Adipocyte (in vitro differentiated cells): Measurements from ENCODE around the gene LCK.
"Not testable (repeated sequence)": the region's sequence is repeated elsewhere in the genome, so short reads cannot be mapped to it uniquely, and the experiment has no call there.

Source experiments
- DNase-seq: peaks from one replicate; pipeline ENCODE4 v3.0.0-alpha.2; 2015; ENCODE audit warnings: low read depth
- H3K27me3 ChIP-seq: replicated peaks from 2 replicates; pipeline ENCODE4 v1.7.0; 2013; ENCODE audit warnings: mild to moderate bottlenecking, low read length, moderate library complexity; ENCODE audit not compliant: control insufficient read depth, insufficient read depth
- H3K36me3 ChIP-seq: 2 replicates; pipeline ENCODE4 v1.7.0; 2013; ENCODE audit warnings: low read length, mild to moderate bottlenecking, moderate library complexity; ENCODE audit not compliant: control insufficient read depth, insufficient read depth, severe bottlenecking
- H3K4me1 ChIP-seq: 2 replicates; pipeline ENCODE4 v1.7.0; 2013; ENCODE audit warnings: mild to moderate bottlenecking, low read length, moderate library complexity; ENCODE audit not compliant: control insufficient read depth, insufficient read depth
- H3K4me3 ChIP-seq: 2 replicates; pipeline ENCODE4 v1.7.0; 2013; ENCODE audit warnings: mild to moderate bottlenecking, low read length, moderate library complexity
- H3K9ac ChIP-seq: 2 replicates; pipeline ENCODE4 v1.7.0; 2013; ENCODE audit warnings: mild to moderate bottlenecking, low read length, moderate library complexity
- H3K9me3 ChIP-seq: 2 replicates; pipeline ENCODE4 v1.7.0; 2013; ENCODE audit warnings: mild to moderate bottlenecking, low read length, moderate library complexity; ENCODE audit not compliant: control insufficient read depth

Gene LCK

GRCh38 chr1:32241001-32241763, 9.9 kb upstream of the LCK start:
- Histone ChIP-seq H3K36me3 (no peaks in the 10 kb centered on the region), H3K4me3 (peak overlapping the region; percentile 83), H3K9me3 (no peaks in the 10 kb centered on the region), H3K4me1 (peaks cover 22% of the 10 kb centered on the region), H3K9ac (peak overlapping the region; percentile 85), H3K27me3 (no peaks in the 10 kb centered on the region)
- peak; percentile 74 for DNase-seq

GRCh38 chr1:32242341-32242851, 8.7 kb upstream of the LCK start:
- H3K4me3 ChIP-seq: no peak overlapping the region
- no peak for DNase-seq

GRCh38 chr1:32246888-32247273, 4.2 kb upstream of the LCK start, which contains the start of gene FAM167B:
FAM167B (plus strand) TSS chr1:32247222; CDS start chr1:32247422, 200 bp downstream.
- H3K4me3 ChIP-seq: no peak within 1 kb of the TSS
- H3K27me3 ChIP-seq: no peaks in the 10 kb centered on the region
- H3K9me3 ChIP-seq: no peaks in the 10 kb centered on the region
- peak; percentile 66 for DNase-seq
- no peaks in the 10 kb centered on the region for H3K36me3 ChIP-seq
- H3K9ac ChIP-seq: peak within 1 kb of the TSS; percentile 9
- peaks cover 17% of the 10 kb centered on the region for H3K4me1 ChIP-seq

More at GRCh38 chr1:32242341-32242851, 8.7 kb upstream of the LCK start:
- H3K9ac ChIP-seq: no peak overlapping the region
- H3K36me3 ChIP-seq: no peaks in the 10 kb centered on the region
- H3K27me3 ChIP-seq: no peaks in the 10 kb centered on the region
- H3K9me3 ChIP-seq: no peaks in the 10 kb centered on the region
- peaks cover 26% of the 10 kb centered on the region for H3K4me1 ChIP-seq

GRCh38 chr1:32247452-32247851, 3.6 kb upstream of the LCK start:
- peak overlapping the region; percentile 9 for H3K9ac ChIP-seq
- DNase-seq: no peak
- H3K4me1 ChIP-seq: peaks cover 17% of the 10 kb centered on the region
- H3K36me3 ChIP-seq: no peaks in the 10 kb centered on the region
- no peaks in the 10 kb centered on the region for H3K27me3 ChIP-seq
- H3K9me3 ChIP-seq: no peaks in the 10 kb centered on the region
- H3K4me3 ChIP-seq: no peak overlapping the region

GRCh38 chr1:32247983-32248889, 2.8 kb upstream of the LCK start:
- peak; percentile 66 for DNase-seq
- Histone ChIP-seq H3K9ac (no peak overlapping the region), H3K9me3 (no peaks in the 10 kb centered on the region), H3K36me3 (no peaks in the 10 kb centered on the region), H3K27me3 (no peaks in the 10 kb centered on the region), H3K4me1 (peaks cover 17% of the 10 kb centered on the region), H3K4me3 (no peak overlapping the region)

GRCh38 chr1:32249831-32250525, 1.1 kb upstream of the LCK start:
- H3K4me1 ChIP-seq: peaks cover 17% of the 10 kb centered on the region
- H3K36me3 ChIP-seq: no peaks in the 10 kb centered on the region
- H3K27me3 ChIP-seq: no peaks in the 10 kb centered on the region
- no peaks in the 10 kb centered on the region for H3K9me3 ChIP-seq
- H3K9ac ChIP-seq: no peak overlapping the region
- no peak for DNase-seq
- no peak overlapping the region for H3K4me3 ChIP-seq

GRCh38 chr1:32255072-32256071, 4.3 kb downstream of the LCK start:
- H3K27me3 ChIP-seq: no peaks in the 10 kb centered on the region
- no peaks in the 10 kb centered on the region for H3K9me3 ChIP-seq
- no peaks in the 10 kb centered on the region for H3K36me3 ChIP-seq
- DNase-seq: no peak
- no peaks in the 10 kb centered on the region for H3K4me1 ChIP-seq
- H3K4me3 ChIP-seq: no peak overlapping the region
- H3K9ac ChIP-seq: no peak overlapping the region

- Histone ChIP-seq H3K9me3 (no peaks in the 10 kb centered on the region), H3K4me1 (no peaks in the 10 kb centered on the region), H3K36me3 (no peaks in the 10 kb centered on the region), H3K27me3 (no peaks in the 10 kb centered on the region), H3K4me3 (no peak overlapping the region), H3K9ac (no peak overlapping the region)
- DNase-seq: no peak
Measured at GRCh38 chr1:32256473-32257226, 5.6 kb downstream of the LCK start.

GRCh38 chr1:32257227-32257508, 6.1 kb downstream of the LCK start:
- H3K4me3 ChIP-seq: no peak overlapping the region
- DNase-seq: no peak
- no peaks in the 10 kb centered on the region for H3K27me3 ChIP-seq
- H3K4me1 ChIP-seq: no peaks in the 10 kb centered on the region
- no peaks in the 10 kb centered on the region for H3K9me3 ChIP-seq
- no peak overlapping the region for H3K9ac ChIP-seq
- no peaks in the 10 kb centered on the region for H3K36me3 ChIP-seq

- not testable (repeated sequence) for H3K9ac ChIP-seq, H3K36me3 ChIP-seq, H3K27me3 ChIP-seq, H3K4me3 ChIP-seq, DNase-seq, H3K9me3 ChIP-seq
- peaks cover 19% of the 10 kb centered on the region for H3K4me1 ChIP-seq
Measured at GRCh38 chr1:32263236-32263593, 12.2 kb downstream of the LCK start.
